Measurements from ENCODE around the gene GMCL1.

- TF ChIP-seq CTCF (IDR thresholded peaks at IDR 0.05) (no peak), POLR2A (IDR thresholded peaks at IDR 0.05) (no peak)
Observed at GRCh38 chr2:69844560-69844959, 15.1 kb downstream of the GMCL1 start.

Measured in right lobe of liver (tissue), 4 donors.